COR-L47 (cell line): ENCODE data around the gene PTGER4.
"Not testable (repeated sequence)": the region's sequence is repeated elsewhere in the genome, so short reads cannot be mapped to it uniquely, and the experiment has no call there.

Experiments used
- DNase-seq: peaks from one replicate; lab custom pipeline; 2025; lab: John Stamatoyannopoulos, UW

The PTGER4 gene

DNA sequence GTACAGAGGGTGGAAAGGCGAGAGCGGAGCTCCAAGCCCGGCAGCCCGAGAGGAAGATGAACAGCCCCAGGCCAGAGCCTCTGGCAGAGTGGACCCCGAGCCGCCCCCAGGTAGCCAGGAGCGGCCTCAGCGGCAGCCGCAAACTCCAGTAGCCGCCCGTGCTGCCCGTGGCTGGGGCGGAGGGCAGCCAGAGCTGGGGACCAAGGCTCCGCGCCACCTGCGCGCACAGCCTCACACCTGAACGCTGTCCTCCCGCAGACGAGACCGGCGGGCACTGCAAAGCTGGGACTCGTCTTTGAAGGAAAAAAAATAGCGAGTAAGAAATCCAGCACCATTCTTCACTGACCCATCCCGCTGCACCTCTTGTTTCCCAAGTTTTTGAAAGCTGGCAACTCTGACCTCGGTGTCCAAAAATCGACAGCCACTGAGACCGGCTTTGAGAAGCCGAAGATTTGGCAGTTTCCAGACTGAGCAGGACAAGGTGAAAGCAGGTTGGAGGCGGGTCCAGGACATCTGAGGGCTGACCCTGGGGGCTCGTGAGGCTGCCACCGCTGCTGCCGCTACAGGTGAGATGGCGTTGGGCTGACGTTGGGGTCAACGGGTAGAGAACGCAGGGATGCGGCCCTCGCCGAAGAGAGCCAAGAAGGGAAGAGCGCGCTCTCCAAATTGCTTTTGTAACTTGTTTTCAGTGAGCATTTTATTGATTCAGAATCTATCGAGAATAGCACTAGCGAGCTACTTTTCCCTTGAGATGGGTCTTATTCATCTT is at the start of gene PTGER4:
Gene PTGER4, plus strand, starts transcription at position 3 of the 769 bp plus-strand sequence. CDS start 1,079 bp downstream, outside the sequence.
- no peak for DNase-seq

DNA sequence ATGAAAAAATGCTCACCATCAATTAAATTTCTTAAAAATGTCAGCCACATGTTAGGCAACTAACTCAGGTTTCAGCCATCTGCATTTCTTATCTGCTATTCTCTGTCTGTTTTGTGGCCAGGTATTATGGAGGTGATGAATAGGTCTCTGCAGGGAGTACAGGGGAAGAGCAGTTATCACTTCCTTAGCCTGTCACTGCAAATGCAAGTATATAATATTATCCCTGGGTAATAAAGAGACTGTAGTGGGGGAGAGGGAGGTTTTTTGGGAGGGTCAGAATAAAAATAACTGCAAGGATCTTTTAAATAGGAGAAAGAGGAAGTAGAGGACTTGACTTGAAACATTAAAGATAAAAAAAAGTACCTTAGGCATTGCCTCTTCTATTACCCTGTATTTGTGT is 49.6 kb upstream of the PTGER4 start:
- no peak for DNase-seq

DNA sequence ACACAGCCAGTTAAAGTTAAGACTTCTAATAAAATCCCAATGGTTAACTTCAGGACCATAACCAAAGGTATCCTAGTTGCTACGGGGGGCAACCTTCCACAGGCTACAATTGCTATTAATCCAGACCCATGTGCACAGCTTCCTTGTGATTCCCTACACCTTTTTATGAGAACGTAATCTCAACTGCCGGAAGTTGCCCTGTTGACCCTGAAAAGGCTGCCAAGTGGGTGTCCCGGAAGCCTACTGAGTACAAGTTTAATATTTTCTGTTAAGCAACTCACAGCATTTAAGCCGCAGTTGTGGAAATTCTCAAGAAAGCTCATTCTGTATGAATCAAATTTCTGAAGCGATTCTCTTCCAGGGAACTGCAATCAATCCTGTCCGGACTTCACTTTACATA is 48.5 kb upstream of the PTGER4 start:
- no peak for DNase-seq

DNA sequence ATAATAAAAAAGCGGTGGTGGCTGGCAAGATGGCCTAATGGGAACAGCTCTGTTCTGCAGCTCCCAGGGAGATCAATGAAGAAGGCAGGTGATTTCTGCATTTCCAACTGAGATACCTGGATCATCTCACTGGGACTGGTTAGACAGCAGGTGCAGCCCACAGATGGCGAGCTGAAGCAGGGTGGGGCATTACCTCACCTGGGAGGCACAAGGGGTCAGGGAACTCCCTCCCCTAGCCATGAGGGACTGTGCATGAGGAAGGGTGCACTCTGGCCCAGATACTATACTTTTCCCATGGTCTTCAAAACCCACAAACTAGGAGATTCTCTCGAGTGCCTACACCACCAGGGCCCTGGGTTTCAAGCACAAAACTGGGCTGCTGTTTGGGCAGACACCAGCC is 45.6 kb upstream of the PTGER4 start:
- no peak for DNase-seq

DNA sequence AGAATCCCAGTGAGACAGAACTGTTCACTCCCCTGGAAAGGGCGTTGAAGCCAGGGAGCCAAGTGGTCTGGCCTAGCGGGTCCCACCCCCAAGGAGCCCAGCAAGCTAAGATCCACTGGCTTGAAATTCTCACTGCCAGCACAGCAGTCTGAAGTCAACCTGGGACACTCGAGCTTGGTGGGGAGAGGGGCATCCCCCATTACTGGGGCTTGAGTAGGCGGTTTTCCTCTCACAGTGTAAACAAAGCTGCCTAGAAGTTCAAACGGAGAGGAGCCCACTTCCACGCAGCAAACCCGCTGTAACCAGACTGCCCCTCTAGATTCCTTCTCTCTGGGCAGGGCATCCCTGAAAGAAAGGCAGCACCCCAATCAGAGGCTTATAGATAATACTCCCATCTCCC is 45.1 kb upstream of the PTGER4 start:
- DNase-seq, result no peak

DNA sequence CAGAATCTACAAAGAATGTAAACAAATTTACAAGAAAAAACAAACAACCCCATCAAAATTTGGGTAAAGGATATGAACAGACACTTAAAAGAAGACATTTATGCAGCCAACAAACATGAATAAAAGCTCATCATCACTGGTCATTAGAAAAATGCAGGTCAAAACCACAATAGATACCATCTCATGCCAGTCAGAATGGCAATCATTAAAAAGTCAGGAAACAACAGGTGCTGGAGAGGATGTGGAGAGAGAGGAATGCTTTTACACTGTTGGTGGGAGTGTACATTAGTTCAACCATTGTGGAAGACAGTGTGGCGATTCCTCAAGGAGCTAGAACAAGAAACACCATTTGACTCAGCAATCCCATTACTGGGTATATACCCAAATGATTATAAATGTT is 40.2 kb upstream of the PTGER4 start:
- DNase-seq, result not testable (repeated sequence)

DNA sequence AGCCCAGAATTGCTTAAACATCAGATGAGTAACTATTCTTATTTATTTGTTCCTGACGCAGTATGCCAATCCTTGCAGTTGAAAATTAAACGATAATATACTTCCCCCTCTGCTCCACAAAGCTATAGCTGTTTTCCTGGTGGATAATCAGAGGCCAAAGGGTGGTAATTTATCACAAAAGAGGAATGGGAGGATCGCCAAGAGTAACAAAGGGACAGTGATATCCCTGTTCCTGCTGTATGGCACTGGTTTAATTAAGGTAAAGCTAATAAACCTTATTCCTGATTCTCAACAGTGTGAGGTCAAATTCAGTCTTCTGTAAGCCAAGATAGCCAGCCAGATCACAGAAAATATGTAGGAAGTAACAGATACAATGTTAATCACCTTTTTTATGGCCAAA is 33.4 kb upstream of the PTGER4 start:
- DNase-seq, result no peak

DNA sequence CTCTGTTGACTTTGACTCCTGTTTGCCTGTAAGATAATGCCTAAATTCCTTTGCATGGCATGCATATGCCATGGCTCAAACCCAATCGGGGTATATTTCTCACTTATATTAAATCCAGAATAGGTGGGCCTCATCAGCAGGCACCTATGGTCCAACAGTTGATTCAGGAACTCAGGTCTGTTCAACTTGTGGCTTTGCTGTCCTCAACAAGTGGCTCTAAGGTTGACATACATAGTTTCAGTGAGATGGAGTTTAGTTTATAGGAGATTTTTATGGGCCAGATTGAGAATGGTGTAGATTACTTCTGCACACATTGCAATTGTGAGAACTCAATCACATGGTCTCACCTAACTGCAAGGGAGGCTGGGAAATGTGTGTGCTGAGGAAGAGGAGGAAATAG is 31.6 kb upstream of the PTGER4 start:
- DNase-seq, result no peak

DNA sequence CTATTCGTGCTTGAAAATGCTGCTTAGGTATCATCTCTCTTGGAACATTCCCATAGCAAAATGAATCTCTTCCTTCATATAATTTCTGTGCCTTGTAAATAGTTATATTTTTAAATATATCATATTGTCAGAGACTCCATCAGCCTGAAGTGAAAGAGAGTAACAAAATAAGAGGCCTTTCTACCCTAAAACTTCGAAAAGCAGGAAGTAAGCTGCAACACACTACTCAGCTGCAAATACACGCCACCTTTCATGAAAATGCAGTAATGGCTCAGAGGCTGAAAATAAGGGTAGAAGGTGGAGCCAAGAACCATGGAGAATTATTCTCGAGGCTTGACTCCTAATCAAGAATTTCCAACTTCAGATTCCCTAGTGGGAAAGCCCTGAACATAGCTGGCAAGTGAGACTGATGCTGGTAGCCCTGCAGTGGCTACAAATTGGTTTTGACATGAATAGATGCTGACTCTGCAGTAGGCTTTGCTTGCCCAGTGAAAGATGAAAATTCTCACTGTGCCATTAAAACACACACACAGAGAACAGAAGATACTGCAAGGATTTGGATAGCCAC is 30.2 kb upstream of the PTGER4 start:
- DNase-seq, result no peak

DNA sequence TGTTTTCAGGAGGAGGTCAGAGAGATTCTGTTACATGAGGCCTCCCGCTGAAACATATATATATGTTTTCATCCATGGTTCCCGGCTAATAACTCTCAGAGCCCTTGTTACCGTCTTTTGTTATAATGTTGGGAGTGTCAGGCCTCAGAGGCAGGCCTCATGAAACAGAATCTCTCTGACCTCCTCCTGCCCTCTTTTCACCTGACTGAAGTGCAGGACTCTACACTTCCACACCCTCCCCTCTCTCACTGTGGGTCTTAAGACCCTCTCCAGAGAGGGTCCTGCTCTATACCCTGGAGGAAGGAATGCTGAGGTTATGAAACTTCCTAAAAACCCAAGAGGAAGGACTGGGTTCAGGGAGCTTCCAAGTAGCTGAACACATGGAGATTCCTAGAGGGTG is 28.5 kb upstream of the PTGER4 start:
- no peak for DNase-seq

DNA sequence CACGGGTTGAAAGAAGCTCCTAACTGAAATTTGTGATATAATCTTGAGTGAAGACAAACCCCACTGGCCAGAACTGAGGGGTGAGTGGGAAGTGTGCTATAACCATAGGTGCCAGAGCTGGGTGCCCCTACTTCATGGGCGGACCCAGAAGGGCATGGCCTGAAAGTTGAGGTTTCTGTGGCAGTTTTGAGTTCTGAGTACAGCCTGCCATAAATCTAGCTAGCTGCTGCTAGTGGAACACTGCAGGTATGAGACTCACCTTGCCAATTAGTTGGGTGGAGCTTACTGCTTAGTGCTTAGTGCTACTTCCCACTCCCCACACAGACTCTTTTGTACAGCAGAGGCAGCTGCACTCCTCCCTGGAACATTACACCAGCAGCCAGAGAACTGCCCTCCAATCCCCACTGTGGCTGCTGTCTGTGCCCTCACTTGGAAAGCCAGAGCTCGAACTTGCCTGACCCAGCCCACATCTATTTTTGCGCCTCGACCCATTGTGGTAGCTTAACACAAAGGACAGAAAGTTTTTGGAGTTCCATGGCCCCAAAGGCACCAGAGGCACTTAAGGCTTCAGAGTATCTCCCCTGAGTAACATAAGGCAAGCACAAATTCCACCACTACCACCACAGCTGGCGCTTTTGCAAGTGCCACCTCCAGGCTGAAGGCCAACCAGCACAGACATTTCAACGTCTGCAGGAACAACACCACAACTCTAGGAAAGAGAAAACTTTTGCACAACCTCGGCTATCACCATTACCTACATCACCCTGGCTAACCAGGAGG is 27.1 kb upstream of the PTGER4 start:
- DNase-seq, result no peak

DNA sequence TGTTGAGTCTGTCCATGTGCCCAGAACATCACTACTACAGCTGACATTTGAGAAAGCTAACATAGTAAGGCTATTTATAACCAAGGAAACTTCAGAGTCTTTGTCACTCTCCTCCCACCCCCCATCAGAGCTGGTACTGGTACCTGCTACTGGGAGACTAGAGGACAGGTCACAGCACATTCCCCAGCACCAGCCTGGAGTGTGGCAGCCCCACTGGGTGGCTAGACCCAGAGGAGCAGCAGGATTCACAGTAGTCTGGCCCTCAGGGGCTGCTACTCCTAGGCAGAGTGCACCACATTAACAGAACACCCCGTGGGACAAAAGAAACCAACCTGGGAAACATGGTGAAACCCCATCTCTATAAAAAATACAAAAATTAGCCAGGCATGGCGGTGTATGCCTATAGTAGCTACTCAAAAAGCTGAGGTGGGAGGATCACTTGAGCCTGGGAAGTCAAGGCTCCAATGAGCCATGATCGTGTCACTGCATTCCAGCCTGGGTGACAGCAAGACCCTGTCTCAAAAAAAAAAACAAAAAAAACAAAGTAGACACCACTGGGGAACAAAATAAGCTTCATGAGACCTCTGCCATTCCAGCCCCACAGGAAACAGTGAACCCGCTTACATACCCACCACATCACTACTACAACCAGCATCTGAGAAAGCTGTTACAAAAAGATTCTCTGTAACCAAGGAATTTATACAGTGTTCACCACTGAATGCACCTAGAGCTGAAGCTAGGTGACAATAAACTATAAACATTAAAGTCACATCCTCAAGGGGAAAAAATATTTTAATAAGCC is 26.3 kb upstream of the PTGER4 start:
- DNase-seq, result no peak

DNA sequence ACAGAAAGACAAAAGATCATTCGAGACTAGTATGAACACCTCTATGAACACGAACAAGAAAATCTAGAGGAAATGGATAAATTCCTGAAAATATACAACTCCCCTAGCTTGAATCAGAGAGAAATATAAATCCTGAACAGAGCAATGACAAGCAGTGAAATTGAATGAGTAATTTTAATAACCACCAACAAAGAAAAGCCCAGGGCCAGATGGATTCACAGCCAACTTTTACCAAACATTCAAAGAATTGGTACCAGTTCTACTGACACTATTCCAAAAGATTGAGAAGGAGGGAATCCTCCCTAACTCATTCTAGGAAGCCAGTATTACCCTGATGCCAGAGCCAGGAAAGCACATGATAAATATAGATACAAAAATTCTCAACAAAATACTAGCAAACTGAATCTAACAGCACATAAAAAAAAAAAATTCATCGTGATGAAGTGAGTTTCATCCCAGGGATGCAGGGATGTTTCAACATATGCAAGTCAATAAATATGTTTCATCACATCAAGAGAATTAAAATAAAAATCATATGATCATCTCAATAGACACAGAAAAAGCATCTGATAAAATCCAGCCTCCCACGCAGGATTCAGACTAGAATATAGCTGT is 25.2 kb upstream of the PTGER4 start:
- DNase-seq, result no peak

DNA sequence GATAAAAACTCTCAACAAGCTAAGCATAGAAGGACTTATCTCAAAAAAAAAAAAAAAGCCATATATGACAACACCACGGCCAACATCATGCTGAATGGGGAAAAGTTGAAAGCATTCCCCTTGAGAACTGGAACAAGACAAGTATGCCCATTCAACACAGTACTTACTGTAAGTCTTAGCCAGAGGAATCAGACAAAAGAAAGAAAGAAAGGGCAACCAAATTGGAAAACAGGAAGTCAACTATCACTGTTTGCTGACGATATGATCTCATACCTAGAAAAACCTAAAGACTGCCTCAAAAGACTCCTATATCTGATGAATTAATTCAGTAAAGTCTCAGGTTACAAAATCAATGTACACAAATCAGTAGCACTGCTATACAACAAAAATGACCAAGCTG is 24.6 kb upstream of the PTGER4 start:
- DNase-seq, result no peak

DNA sequence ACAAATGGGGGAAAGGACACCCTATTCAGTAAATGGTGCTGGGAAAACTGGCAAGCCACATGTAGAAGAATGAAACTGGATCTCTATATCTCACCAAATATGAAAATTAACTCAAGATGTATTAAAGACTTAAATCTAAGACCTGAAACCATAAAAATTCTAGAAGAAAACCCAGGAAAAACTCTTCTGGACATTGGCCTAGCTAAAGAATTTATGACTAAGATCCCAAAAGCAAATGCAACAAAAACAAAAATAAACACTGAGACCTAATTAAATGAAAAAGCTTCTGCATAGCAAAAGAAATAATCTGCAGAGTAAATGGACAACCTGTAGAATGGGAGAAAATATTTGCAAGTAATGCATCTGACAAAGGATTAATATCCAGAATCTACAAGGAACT is 23.6 kb upstream of the PTGER4 start:
- not testable (repeated sequence) for DNase-seq

DNA sequence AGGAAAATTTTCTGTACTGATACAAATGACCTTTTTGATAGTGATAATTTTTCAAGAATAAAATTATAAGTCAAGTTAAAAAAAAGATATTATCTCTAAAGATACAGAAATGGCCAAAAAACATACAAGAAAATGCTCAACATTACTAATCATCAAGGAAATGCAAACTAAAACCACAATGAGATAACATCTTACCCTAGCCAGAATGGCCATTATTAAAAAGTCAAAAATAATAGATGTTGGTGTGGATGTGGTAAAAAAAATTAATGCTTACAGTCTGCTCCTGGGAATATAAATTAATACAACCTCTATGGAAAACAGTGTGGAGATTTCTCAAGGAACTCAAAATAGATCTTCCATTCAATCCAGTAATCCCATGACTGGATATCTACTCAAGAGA is 22.9 kb upstream of the PTGER4 start:
- no peak for DNase-seq

DNA sequence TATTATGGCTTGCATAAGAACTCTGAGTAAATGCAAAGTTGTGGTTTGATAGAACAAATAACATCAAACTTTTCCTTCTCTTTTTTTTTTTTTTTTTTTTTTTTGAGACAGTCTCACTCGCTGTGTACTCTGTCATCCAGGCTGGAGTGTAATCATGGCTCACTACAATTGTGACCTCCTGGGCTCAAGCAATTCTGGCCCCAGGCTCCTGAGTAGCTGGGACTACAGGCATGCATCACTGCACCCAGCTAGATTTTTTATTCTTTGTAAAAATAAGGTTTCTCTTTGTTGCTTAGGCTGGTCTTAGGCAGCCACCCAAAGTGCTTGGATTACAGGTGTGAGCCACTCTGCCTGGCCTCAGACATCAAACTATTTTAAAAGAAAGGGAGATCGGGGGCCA is 19.0 kb upstream of the PTGER4 start:
- no peak for DNase-seq

DNA sequence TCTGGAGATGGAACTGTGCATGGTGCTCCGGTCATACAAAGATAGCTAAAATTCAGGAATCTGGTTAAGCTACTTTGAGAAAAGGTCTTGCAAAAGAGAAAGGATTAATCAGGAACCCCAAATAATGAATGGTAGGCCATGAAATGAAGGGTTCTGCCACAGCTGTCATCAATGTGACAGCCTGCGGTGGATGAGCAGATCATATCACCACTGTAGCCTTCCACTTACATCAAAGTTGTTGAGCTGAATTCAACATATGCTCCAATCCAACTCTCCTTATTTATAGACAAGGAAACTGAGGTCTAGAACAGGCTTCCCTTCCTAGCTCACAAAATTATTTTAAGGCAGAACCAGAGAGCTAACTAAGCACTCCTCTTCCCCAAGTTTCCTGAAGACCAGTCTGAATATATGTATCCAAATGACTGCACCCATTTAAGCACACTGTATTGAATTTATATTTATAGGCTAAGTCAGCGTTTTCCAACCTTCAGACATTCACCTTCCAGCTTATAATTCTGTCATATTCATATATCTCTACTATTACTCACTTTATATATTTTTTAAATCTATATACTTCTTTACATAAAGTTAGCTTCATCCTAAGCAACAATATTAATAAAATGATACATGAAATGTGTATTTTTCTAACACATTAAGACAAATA is 13.9 kb upstream of the PTGER4 start:
- DNase-seq, result no peak

DNA sequence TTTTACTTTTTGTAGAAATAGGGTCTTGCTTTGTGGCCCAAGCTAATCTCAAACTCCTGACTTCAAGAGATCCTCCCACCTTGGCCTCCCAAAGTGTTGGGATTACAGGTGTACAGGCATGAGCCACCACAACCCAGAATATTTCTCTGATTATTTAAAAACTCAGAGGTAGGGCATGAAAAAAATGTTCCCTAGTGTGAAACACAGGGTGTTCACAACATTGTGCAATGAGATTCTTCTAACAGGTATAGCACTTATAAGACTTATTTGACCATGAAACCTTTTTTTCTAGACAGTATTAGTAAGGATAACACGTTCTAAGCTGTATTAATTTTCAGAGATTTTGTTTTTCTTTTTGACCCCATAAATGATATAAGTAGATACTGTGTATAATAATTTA is 13.1 kb upstream of the PTGER4 start:
- no peak for DNase-seq

DNA sequence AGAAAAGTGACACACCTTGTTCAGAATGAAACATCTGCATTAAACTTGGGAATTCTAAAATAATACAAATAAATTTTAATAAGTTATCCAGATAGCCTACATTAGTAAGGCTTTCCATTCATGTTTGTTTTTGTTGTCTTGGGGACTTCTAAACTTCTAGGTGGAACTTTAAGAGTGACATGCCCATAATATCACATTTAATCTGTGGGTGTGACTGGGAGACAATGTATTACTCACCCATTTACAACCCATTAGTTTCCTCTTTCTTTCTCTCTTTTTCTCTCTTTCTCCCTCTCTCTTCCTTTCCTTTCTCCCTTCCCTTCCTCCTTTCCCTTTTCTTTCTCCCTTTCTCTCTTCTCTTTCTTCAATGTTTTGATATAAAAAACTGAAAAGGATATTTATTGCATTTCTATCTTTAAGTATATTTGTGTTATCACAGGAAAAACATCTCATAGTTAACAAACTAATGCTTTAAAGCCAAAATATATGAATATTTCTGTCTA is 12.5 kb upstream of the PTGER4 start:
- no peak for DNase-seq
